ENCODE measurements around the gene SART3. TPM values are rescaled to one million over a fixed set of nuclear protein-coding genes. Genes with fewer than 3 reads are reported as not detected.

The SART3 gene
- total RNA-seq, 1 donor from 2014 or later: 24.9 TPM

DNA sequence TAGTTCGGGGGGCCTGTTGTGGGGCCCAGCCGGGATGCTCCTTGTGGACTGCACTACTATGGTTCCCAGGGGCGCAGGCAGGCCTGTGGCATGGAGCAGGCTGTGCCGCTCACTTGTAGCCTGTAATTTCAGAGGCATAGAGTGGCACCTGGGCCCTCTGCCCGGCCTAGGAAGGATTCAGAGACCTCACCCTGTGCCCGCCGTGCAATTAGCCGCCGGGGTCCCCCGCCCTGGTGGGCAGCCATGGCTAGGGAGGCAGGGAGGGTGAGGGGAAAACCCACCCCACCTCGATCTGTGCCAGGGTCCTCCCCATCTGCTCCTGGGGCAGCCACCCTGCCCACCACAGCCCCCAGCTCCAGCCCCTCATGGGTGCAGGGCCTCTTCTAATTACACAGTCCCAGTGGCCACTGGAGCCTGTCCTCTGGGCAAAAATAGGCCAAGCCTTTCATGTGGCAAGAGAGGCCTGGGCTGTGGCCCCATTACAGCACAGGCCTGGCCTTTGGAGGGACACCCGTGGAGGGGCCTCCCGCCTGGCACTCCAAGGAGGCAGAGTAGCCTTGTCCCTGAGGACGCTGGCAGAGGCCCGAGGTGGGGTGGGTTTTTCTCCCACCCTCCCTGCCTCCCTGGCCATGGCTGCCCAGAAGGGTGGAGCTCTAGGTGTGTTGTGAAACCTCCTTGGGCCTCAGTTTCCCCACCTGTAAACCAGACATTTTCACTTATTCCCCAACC is 42.2 kb upstream of the SART3 start:
- no peak for TF ChIP-seq CTCF (IDR thresholded peaks at IDR 0.05; ENCODE audit: borderline replicate concordance)
- H3K9me3 ChIP-seq (replicated peaks): no peaks in the 10 kb centered on the region
- no peak for DNase-seq
- H3K36me3 ChIP-seq: no peaks in the 10 kb centered on the region
- no peaks in the 10 kb centered on the region for H3K4me1 ChIP-seq
- intact Hi-C loops (cut with micrococcal nuclease): no loop called here
- H3K27ac ChIP-seq (replicated peaks): no peak overlapping the region
- H3K27me3 ChIP-seq (ENCODE audit: low read depth): no peaks in the 10 kb centered on the region
- no peak overlapping the region for H3K4me3 ChIP-seq

DNA sequence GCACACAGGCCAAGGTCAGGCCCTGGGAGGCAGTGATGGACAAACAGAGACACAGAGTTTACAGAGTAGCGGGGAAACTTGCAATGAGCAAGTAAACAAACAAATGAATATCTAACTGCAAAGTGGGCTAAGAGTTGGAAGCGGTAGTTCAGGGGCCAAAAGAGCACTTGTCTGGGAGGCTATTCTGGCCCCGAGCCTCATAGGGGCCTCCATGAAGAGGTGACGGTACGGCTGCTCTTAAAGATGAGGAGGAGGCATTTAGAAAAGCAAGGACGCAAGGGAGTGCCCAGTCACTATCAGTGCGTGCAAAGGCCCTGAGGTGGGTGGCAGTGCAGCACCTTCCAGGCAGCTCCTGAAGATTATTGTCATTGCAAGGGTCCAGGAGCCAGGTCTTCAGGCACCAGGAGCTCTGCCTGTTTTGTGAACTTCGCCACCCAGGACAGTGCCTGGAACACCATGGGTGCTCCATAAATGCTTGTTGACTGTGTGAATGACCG is 41.3 kb upstream of the SART3 start:
- Histone ChIP-seq H3K9me3 (replicated peaks) (no peaks in the 10 kb centered on the region), H3K36me3 (no peaks in the 10 kb centered on the region), H3K4me3 (no peak overlapping the region), H3K27ac (replicated peaks) (no peak overlapping the region), H3K27me3 (ENCODE audit: low read depth) (no peaks in the 10 kb centered on the region), H3K4me1 (no peaks in the 10 kb centered on the region)
- intact Hi-C loops (cut with micrococcal nuclease): no loop called here
- TF ChIP-seq CTCF (IDR thresholded peaks at IDR 0.05; ENCODE audit: borderline replicate concordance): no peak
- no peak for DNase-seq

DNA sequence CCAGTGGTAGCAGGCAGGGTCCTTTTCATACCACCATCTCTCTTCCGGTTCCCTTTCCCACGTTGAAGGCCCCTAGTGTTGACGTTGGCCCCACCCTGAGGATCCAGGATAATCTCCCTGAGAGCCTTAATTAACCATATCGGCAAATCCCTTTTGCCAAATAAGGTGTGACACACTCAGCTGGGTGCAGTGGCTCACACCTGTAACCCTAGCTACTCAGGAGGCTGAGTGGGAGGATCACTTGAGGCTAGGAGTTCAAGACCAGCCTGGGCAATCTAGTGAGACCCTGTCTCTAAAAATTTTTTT is 39.7 kb upstream of the SART3 start:
- no peaks in the 10 kb centered on the region for H3K36me3 ChIP-seq
- no peak for TF ChIP-seq CTCF (IDR thresholded peaks at IDR 0.05; ENCODE audit: borderline replicate concordance)
- H3K4me1 ChIP-seq: no peaks in the 10 kb centered on the region
- H3K27ac ChIP-seq (replicated peaks): no peak overlapping the region
- no peak for DNase-seq
- H3K9me3 ChIP-seq (replicated peaks): no peaks in the 10 kb centered on the region
- no peaks in the 10 kb centered on the region for H3K27me3 ChIP-seq (ENCODE audit: low read depth)
- H3K4me3 ChIP-seq: no peak overlapping the region
- intact Hi-C loops (cut with micrococcal nuclease): no loop called here

- Histone ChIP-seq H3K9me3 (replicated peaks) (no peaks in the 10 kb centered on the region), H3K4me1 (no peaks in the 10 kb centered on the region), H3K27me3 (ENCODE audit: low read depth) (no peaks in the 10 kb centered on the region), H3K27ac (replicated peaks) (no peak overlapping the region), H3K4me3 (no peak overlapping the region), H3K36me3 (no peaks in the 10 kb centered on the region)
- no peak for DNase-seq
- TF ChIP-seq CTCF (IDR thresholded peaks at IDR 0.05; ENCODE audit: borderline replicate concordance): no peak
- intact Hi-C loops (cut with micrococcal nuclease): no loop called here
Measured at GRCh38 chr12:108599948-108600701, 39.2 kb upstream of the SART3 start.

DNA sequence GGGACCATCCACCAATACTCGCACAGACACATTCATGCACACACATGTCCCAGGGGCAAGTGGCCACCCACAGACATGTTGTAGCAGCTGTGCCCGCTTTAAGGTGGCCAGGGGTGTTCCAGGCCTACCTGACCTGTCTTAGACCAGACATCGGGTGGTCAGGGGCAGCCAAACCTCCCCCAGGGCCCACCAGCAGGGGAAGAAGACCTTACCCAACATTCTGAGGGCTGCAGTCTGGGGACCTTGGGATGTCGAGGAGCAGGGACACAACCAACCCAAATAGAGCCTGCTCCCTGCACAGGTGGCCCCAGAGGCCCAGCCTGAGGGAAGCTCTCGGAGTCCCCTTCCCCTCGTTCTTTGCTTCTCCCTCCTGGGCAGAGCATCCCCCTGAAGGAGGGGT is 38.6 kb upstream of the SART3 start:
- H3K4me3 ChIP-seq: no peak overlapping the region
- TF ChIP-seq CTCF (IDR thresholded peaks at IDR 0.05; ENCODE audit: borderline replicate concordance): no peak
- no peak overlapping the region for H3K27ac ChIP-seq (replicated peaks)
- no peaks in the 10 kb centered on the region for H3K4me1 ChIP-seq
- no peaks in the 10 kb centered on the region for H3K36me3 ChIP-seq
- intact Hi-C loops (cut with micrococcal nuclease): no loop called here
- no peak for DNase-seq
- H3K9me3 ChIP-seq (replicated peaks): no peaks in the 10 kb centered on the region
- no peaks in the 10 kb centered on the region for H3K27me3 ChIP-seq (ENCODE audit: low read depth)
